Activated naive CD4-positive, alpha-beta T cell treated with anti-CD3 and anti-CD28 coated beads, Interleukin-2, amount 10 ng/mL, durations not matched to agents 5 hours and 36 hours (primary cell): ENCODE results near the gene REC8. TPM values are rescaled to one million over a fixed set of nuclear protein-coding genes. Genes with fewer than 3 reads are reported as not detected.

Experiments
- total RNA-seq, 2 experiments: library from RNA; stranded (reverse); gene quantifications; one replicate each; pipeline ENCODE4 v1.2.3, GENCODE V29; 2021

REC8 gene, protein sequence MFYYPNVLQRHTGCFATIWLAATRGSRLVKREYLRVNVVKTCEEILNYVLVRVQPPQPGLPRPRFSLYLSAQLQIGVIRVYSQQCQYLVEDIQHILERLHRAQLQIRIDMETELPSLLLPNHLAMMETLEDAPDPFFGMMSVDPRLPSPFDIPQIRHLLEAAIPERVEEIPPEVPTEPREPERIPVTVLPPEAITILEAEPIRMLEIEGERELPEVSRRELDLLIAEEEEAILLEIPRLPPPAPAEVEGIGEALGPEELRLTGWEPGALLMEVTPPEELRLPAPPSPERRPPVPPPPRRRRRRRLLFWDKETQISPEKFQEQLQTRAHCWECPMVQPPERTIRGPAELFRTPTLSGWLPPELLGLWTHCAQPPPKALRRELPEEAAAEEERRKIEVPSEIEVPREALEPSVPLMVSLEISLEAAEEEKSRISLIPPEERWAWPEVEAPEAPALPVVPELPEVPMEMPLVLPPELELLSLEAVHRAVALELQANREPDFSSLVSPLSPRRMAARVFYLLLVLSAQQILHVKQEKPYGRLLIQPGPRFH
- 10 to 100 TPM; 48.9 to 49.8 TPM for total RNA-seq

DNA sequence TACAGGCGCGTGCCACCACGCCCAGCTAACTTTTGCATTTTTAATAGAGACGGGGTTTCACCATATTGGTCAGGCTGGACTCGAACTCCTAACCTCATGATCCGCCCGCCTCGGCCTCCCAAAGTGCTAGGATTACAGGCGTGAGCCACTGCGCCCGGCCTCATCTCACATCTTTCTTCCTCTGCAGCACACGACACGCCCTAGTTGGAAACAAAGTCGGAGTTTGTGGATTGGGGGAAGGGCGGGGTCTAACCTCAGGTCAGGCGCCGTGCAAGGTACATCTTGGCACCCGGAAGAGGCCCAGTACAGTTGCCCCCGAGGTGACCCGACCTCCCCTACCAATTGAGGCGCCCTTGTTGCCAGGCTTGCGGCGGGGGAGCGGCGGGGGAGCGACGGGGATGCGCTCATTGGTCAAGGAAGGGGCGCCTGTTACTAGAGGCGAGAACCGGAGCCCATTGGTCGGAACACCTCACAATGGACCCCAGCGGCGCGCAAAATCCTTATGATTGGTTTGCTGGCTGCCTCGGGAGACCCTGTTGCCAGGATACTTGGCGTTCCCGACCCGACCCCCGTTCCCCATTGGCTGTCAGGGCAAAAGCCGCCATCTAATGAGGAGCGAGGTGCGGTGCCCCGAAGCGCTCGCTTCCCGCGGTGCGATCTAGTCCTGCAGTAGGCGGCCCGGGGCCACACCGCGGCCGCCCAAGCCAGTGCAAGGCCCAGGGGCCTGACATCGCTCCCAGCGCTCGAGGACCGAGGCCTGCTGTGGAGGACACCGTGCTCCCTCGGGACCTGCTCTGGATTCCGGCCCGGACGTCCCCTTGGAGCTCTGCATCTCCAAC lies at the start of gene REC8:
TSS of gene REC8 (plus strand) at position 659 of the 839 bp plus-strand sequence. CDS start 473 bp downstream, outside the sequence.

GRCh38 chr14:24130380-24130716 lies 41.5 kb upstream of the REC8 start, which contains the start of gene FITM1:
Gene FITM1 (plus strand): TSS chr14:24130659. CDS start chr14:24131564, 905 bp downstream.

DNA sequence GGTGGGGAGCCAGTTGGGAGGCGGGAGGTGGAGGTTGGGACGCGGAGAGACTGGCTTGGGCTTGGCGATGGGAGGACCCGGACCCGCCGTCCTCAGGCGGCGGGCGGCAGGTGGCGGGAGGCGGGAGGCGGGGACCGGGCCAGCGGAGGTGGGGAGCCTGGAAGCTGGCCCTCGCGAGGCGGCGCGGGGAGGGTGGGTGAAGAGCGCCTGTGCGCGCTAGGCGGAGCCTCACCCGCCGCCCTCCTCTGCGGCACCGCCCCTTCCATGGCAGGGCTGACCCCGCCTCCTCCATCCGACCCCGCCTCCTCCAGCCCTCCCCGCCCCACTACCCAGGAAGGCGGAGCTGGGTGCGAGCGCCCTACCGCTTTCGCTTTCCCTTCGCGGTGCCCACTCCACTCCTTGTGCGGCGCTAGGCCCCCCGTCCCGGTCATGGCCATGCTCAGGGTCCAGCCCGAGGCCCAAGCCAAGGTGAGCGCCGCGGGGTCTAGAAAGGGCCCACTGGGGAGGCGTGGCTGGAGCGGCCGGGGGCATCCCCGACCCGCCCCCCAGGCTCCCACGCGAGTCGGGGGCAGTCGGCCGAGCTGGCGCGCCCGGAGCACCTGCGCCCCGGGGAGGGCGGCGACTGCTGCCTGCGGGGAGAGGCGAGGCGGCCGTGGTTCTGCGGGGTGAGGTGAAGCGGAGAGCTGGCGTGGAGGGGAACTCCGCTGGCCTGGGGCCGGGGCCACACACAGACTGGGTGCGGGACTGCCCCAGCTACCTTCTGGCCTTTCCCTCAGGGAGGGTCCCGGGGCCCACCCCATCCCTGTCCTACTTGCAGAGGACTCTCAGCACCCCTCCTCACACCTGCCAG lies 35.8 kb upstream of the REC8 start, which contains the start of gene PSME1:
TSS of gene PSME1 (plus strand) at position 361 of the 850 bp plus-strand sequence. CDS start at position 430, 69 bp downstream.

DNA sequence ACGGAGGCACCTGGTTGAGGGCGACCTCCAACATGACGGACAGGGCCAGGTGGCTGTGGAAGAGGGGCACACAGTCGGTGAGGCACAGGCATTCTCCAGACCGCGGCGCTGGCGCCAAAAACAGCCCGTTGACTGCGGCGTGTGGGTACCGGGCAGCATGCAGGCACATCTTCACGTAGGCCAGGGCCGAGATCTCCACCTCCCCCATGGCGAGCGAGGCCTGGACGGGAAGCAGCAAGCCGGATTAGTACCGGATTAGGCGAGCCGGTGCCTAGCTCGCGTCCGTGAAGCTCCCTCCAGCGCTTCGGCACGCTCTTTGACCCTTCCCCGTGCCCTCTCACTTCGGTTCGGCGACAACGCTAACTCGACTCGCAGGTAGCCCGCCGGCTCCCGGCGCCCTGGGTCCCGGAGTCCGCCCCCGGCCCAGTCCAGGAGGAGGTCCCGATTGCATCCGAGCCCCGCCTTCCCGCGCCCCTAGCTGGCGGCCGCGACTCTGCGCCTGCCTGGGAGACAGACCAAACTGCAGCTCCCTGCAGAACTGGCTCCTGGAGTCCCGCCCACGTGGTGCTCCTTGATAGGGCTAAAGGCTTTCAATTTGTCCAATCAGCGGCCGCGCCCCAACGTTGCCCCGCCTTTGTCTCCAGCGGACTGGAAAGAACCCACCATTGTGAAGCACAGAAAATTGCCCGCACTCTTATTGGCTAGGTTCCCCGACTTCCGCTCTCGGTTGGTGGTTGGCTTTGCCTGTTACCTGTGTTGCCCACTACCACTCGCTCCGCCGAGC lies 30.6 kb upstream of the REC8 start, which contains the start of gene EMC9:
TSS of gene EMC9 (minus strand) at position 495 of the 784 bp plus-strand sequence. CDS start at position 208, 287 bp downstream.

GRCh38 chr14:24146453-24146977 lies 25.4 kb upstream of the REC8 start, which contains the start of gene PSME2:
Gene PSME2 (minus strand): TSS chr14:24146610. CDS start chr14:24146581, 29 bp downstream.

GRCh38 chr14:24146978-24147760 lies 24.7 kb upstream of the REC8 start, which contains the start of gene RNF31:
Gene RNF31 (plus strand): TSS chr14:24147498. CDS start chr14:24147699, 201 bp downstream.

DNA sequence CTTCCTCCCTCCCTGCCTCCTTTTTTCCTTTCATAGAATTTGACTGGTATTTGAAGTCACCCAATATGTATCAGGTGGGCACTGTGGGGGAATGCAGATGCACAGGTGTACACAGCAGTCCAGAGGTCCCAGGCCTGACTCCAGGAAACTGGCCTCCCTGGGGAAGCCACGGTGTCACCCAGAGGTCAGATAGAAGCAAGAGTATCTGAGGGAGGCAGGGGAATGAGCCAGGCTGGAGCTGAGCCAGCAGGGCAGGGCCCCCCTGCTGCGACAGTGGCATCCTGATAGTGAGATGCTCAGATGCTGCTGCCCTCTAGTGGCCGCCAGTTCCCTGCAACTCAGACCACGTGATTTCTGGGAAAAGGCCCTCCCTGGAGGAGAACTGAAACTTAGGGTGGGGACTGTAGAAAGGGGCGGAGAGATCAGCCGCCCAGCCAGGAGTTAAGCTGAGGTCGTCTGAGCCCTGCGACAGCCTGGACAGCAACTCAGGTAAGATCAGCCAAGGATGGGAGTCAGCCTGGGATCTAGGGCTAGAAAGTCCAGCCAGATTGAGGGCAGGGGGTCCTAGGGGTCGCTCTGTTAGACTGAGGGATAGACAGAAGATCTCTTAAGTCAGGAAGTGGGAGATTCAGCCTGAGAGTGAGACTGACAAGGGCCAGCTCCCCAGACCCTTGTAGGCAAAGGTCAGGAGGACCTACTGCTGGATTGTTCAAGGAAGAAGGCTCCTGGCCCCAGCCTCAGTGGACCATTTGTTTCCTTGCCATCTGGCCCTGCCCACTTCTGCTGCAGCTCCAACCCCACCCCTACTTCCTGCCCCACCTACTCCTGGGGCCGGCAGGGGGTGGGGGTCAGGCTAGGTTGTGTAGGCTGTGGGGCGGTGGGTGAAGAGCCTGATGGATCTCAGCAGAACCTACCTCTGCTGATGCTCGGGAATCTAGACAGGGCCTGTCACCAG lies 10.8 kb upstream of the REC8 start, which contains the start of gene IRF9:
TSS of gene IRF9 (plus strand) at position 416 of the 955 bp plus-strand sequence. CDS start 880 bp downstream, outside the sequence.

GRCh38 chr14:24188251-24189058 lies 16.6 kb downstream of the REC8 start, which contains the start of gene IPO4:
Gene IPO4 (minus strand): TSS chr14:24188816. CDS start chr14:24188787, 29 bp downstream.

GRCh38 chr14:24195186-24196070 lies 23.5 kb downstream of the REC8 start, which contains the start of gene TM9SF1:
Gene TM9SF1 (minus strand): TSS chr14:24195441. CDS start chr14:24195019, 422 bp downstream.

GRCh38 chr14:24212924-24213865 lies 41.3 kb downstream of the REC8 start, which contains the start of gene CHMP4A:
Gene CHMP4A (minus strand): TSS chr14:24213488. CDS start chr14:24213439, 49 bp downstream.

DNA sequence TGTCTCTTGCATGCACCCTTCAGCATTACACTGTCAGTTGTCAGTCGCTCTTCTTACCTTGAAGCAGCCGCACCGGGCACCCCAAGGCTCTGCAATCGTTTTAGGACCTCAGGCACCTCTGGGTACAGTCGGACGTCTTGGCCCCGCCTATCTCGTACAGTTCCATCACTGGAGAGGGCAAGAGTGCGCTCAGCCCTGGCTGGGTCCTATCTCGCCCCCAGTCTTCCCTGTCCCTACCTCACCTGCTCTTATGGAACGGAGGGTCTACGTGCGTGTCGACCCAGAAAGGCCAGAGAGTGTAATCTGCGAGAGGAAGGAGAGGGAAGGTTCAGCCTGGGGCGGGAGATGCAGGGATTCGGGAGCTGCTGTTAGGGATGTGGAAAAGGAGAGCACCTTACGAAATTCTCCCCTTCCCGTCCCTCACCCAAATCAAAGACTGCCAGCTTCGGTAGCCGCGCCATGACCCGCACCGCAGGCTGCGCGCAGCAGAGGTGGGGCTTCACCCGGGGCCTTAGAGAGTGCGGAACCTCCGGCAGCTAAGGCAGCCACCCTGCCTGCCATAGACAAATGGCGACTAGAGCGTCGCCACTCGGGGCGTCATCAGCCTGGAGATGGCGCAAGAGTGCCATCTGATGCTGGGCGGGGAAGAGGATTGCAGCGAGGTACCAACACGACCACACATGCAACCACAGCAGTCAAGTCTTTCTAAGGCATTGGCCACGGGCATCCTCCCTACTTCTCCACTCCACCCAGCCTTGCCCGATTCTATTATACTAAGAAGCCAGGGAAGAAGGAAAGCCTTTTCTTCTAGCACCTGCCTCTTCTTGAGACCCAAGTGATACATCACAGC lies 43.8 kb downstream of the REC8 start, which contains the start of gene MDP1:
TSS of gene MDP1 (minus strand) at position 572 of the 850 bp plus-strand sequence. CDS start at position 461, 111 bp downstream.

